NB4 (cell line): ENCODE results near the gene MYO1E.

Experiments
- DNase-seq: peaks from one replicate; pipeline ENCODE4 v3.0.0; 2010; ENCODE audit warnings: low read depth
- H3K4me3 ChIP-seq: one replicate; pipeline ENCODE4 v1.5.1; 2011; ENCODE audit warnings: mild to moderate bottlenecking, low read depth, low read length, moderate library complexity
- MYC ChIP-seq: IDR thresholded peaks from 2 replicates; pipeline ENCODE4 v1.6.1; 2011; ENCODE audit warnings: low read depth, low read length
- POLR2A ChIP-seq: IDR thresholded peaks from 2 replicates; pipeline ENCODE4 v1.6.1; 2011; ENCODE audit warnings: mild to moderate bottlenecking; ENCODE audit not compliant: insufficient read length; ENCODE audit errors: extremely low read depth
- TF ChIP-seq, protein P1 (sequence below): IDR thresholded peaks from 2 replicates; pipeline ENCODE4 v1.6.1; 2011; ENCODE audit warnings: low read depth, low read length
- TF ChIP-seq, protein P2 (sequence below): IDR thresholded peaks from one replicate; pipeline ENCODE4 v1.5.1; 2012; ENCODE audit warnings: low read depth, low read length

Gene MYO1E

DNA sequence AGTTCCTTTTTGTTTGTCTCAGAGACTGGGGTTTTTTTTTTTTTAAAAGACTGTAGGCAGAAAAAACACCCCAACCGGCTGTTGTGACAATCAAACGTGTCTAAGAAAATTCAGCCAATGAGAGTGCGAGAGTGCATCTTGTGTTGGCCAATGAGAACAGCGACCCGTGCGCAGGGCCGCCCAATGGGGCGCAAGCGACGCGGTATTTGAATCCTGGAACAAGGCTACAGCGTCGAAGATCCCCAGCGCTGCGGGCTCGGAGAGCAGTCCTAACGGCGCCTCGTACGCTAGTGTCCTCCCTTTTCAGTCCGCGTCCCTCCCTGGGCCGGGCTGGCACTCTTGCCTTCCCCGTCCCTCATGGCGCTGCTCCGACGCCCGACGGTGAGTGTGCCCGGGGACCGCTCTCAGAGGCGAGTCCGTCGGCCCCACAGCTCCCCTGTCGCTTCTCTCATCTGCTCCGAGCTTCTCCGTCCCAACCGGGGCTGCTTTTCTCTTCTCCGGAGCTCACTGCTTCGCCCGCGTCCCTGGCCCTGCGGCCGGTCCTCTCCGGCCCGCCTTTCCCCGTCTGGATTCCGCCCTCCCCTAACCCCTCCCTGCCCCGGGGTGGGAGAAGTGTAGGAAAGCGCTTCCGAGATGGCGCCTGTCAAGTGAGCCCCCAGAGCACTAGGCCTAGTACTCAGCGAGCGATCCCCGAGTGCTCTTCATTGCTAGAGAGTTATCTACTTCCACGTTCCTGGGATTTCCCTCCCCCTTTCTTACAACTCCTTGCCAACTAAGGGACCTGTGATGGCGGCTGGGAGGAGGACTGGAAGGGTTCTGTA, 267.5 kb downstream of the MYO1E start, which contains the start of gene CCNB2:
CCNB2 (plus strand) TSS at position 235 of the 821 bp plus-strand sequence; CDS start at position 358, 123 bp downstream.
- DNase-seq = peak; percentile 97
- peak within 1 kb of the TSS; percentile 94 for H3K4me3 ChIP-seq
- TF ChIP-seq, protein P1, sequence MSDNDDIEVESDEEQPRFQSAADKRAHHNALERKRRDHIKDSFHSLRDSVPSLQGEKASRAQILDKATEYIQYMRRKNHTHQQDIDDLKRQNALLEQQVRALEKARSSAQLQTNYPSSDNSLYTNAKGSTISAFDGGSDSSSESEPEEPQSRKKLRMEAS = peak; percentile 78
- TF ChIP-seq POLR2A = peak; percentile 85
- 0 out of 2 replicates have a peak, but pooled peaks have one; percentile 43 for TF ChIP-seq MYC
- TF ChIP-seq, protein P2, sequence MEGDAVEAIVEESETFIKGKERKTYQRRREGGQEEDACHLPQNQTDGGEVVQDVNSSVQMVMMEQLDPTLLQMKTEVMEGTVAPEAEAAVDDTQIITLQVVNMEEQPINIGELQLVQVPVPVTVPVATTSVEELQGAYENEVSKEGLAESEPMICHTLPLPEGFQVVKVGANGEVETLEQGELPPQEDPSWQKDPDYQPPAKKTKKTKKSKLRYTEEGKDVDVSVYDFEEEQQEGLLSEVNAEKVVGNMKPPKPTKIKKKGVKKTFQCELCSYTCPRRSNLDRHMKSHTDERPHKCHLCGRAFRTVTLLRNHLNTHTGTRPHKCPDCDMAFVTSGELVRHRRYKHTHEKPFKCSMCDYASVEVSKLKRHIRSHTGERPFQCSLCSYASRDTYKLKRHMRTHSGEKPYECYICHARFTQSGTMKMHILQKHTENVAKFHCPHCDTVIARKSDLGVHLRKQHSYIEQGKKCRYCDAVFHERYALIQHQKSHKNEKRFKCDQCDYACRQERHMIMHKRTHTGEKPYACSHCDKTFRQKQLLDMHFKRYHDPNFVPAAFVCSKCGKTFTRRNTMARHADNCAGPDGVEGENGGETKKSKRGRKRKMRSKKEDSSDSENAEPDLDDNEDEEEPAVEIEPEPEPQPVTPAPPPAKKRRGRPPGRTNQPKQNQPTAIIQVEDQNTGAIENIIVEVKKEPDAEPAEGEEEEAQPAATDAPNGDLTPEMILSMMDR = no peak

DNA sequence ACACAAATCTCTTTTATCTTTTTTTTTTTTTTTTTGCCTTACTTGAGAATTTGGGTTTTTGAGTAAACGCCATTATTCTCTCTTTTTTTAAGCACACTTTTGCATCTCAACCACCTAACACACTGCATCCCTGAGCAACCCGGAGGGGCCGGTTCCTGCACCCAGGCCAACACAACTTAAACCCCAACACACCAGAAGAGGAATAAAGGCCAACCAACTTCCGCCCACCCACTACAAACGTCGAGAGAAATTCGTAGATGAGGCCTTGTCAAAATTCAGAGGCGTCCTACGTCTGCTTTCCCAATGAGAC, 268.1 kb downstream of the MYO1E start:
- DNase-seq = no peak
- peak overlapping the region; percentile 94 for H3K4me3 ChIP-seq
- TF ChIP-seq, protein P2 = no peak
- TF ChIP-seq MYC = no peak
- no peak for TF ChIP-seq POLR2A
- TF ChIP-seq, protein P1 = no peak

DNA sequence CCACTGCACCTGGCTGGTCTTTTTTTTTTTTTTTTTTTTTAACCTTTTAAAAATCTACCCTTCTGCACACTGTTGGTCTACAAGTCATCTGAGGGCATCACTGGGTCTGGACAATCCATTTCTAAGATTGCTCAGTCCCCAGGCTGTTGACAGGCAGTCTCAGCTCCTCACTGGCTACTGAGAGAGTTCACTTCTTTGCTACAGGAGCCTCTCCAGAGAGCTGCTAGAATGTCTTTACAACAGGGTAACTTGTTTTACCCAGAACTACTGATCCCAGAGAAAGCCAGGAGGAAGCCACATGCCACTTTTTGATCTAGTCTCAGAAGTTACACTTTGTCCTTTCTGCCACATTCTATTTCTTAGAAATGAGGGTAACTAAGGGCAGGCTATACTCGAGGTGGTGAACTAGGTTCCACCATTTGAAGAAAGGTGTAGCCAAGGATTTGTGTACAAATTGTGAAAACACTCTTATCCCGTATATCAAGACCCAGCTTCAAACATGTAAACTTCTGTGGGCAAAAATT, 273.4 kb downstream of the MYO1E start:
- TF ChIP-seq POLR2A = no peak
- no peak for TF ChIP-seq MYC
- TF ChIP-seq, protein P2 = no peak
- TF ChIP-seq, protein P1 = no peak
- no peak for DNase-seq
- no peak overlapping the region for H3K4me3 ChIP-seq

DNA sequence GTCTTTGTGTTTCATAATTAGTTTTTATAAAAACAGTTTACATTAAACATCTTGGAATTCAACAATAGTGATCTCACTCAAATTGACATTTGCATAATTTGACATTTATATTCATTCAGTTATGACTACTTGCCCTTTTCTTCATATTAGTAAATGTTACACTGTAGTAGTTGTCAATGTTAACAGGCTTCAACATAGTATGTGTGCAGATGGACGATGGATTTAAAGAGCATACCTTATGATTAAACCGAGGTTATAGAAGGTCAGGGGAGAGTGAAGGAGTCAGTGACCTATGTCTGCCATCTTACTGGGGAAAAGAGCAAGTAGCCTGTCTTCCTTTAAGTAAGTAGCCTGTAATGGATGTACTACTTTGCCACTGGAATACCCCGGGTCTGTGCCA, 276.2 kb downstream of the MYO1E start:
- H3K4me3 ChIP-seq = no peak overlapping the region
- no peak for DNase-seq
- TF ChIP-seq, protein P1 = no peak
- no peak for TF ChIP-seq POLR2A
- TF ChIP-seq, protein P2 = no peak
- TF ChIP-seq MYC = no peak

DNA sequence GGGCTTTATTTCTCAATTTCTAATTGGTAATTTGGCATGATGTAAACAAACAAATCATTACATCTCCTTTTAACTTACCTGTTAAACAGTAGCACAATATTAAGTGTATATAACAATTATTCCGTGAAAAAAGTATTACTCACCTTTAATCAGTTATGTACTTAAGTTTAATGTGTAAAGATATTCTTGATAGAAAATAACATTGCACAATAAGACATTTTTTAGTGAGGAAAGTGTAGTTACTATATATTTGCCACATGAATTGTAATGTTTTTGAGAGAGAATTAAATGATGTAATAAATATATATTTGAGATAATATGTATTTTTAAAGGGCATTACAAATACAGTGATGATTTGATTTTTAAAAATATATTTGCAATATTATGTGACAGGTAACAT, 278.6 kb downstream of the MYO1E start:
- no peak for DNase-seq
- TF ChIP-seq, protein P2 = no peak
- TF ChIP-seq, protein P1 = no peak
- TF ChIP-seq POLR2A (no peak), MYC (no peak)

More for the DNA sequence above, 278.6 kb downstream of the MYO1E start:
- no peak overlapping the region for H3K4me3 ChIP-seq
